Right lobe of liver (tissue), 4 donors: ENCODE results near the gene GUCY2D.

ENCODE experiments used
- CTCF ChIP-seq, 4 donors: fragments of 200-600 bp in 3 of 4; fragments of 450-650 bp in 1 of 4; IDR thresholded peaks; one replicate each; pipeline versions ENCODE4 v1.5.1 to v1.8.0; 2016 to 2022; ENCODE audit warnings: antibody characterized with exemption in 4 of 4, mild to moderate bottlenecking in 2 of 4
- POLR2A ChIP-seq: fragments of 450-650 bp; IDR thresholded peaks from one replicate; pipeline ENCODE4 v1.6.1; 2017; ENCODE audit warnings: antibody characterized with exemption, mild to moderate bottlenecking
- donor health status: DM: no; HTN: no; CAD: no.
- donor health status: DM: no; HTN: no; CAD: no.
- donor health status: DM: no; HTN: yes; CAD: no.

- no peak for TF ChIP-seq CTCF (IDR thresholded peaks at IDR 0.05)
- no peak for TF ChIP-seq POLR2A
Measured at GRCh38 chr17:8012996-8013640, 10.7 kb downstream of the GUCY2D start.
